DMS 273 (cell line): ENCODE data around the gene PHOSPHO1.
"Not testable (repeated sequence)": the region's sequence is repeated elsewhere in the genome, so short reads cannot be mapped to it uniquely, and the experiment has no call there.

Source experiments
- DNase-seq: peaks from one replicate; lab custom pipeline; 2025; ENCODE audit not compliant: unreplicated experiment; lab: John Stamatoyannopoulos, UW

Gene PHOSPHO1, protein sequence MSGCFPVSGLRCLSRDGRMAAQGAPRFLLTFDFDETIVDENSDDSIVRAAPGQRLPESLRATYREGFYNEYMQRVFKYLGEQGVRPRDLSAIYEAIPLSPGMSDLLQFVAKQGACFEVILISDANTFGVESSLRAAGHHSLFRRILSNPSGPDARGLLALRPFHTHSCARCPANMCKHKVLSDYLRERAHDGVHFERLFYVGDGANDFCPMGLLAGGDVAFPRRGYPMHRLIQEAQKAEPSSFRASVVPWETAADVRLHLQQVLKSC

DNA sequence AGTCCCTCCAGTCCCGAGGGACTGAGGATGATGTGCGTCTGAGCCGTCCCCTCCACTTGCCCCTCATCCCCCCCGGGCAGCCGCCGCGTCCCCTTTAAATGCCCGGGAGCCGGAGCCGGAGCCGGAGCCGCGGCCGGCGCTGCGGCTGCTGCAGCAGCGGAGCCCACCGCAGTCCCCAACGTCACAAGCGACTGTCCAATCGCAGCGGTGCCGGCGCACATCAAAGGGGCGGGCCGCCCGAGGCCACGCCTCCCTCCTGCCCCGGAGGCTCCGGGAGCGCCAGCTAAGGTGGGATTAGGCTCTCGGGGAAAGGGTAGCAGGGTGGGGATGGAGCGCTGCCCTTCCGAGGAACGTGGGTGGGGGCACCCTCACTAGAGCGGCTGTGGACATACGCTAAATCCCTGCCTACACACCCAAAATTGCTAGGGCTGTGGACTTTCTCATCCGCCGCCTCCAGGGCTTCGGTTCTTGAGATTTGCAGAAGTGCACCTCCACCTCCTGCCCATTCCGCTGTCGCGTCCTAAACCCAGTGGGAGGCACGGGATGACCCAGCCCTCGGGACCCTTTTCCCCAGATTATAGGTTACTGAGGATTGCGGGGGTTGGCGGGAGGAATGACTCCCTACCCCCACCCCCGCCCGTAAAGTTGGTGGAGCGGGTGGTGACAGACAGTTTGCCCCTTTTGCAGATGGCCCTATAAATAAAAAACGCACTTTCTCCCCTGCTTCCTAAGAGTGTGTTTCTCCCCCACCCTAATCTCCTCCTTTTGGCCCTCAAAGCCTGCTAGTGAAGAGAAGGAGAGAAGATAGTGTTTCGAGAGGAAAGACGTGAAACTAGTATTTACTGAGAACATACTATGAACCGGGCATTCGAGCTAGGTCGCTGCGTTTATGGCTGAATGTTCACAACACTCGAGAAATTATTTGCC lies at the start of gene PHOSPHO1:
Gene PHOSPHO1, minus strand, starts transcription at position 152 of the 927 bp plus-strand sequence. CDS start 4,096 bp downstream, outside the sequence.
- peak; percentile 91 for DNase-seq

DNA sequence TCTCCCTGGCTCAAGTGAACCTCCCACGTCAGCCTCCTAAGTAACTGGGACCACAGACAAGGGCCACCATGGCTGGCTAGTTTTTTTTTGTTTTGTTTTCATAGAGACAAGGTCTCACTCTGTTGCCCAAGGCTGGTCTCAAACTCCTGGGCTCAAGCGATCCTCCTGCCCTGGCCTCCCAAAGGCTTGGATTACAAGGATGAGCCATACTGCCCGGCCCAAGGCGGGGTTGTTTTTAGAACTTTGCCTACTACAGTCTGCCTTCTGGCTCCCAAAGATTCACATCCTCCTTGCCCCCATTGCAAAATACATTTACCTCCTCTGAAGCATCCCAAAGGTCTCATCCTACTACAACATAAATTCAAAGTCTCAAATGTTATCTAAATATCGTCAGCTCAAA lies 49.5 kb upstream of the PHOSPHO1 start:
- no peak for DNase-seq

DNA sequence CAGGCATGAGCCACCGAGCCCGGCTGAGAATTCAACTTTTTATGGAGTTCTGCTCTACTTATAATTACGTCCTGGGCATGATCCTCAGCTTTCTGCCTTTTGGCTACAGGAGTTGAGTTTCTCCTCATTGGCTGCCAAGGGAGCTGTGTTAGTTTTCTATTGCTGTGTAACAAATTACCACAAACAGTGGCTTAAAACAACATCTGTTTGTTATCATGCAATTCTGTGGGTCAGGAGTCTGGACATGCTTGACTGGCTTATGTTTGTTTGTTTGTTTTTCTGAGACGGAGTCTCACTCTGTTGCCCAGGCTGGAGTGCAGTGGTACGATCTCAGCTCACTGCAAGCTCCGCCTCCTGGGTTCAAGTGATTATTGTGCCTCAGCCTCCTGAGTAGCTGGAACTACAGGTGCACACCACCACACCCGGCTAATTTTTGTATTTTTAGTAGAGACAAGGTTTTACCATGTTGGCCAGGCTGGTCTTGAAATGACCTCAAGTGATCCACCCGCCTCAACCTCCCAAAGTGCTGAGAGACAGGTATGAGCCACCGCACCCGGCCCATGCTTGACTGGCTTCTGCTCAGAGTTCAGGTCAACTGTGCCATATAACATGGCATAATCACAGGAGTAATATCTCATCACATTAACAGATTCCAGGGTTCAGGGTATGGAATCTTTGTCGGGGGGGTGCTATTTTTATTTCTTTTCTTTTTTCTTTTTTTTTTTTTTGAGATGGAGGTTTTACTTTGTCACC lies 48.9 kb upstream of the PHOSPHO1 start:
- not testable (repeated sequence) for DNase-seq

DNA sequence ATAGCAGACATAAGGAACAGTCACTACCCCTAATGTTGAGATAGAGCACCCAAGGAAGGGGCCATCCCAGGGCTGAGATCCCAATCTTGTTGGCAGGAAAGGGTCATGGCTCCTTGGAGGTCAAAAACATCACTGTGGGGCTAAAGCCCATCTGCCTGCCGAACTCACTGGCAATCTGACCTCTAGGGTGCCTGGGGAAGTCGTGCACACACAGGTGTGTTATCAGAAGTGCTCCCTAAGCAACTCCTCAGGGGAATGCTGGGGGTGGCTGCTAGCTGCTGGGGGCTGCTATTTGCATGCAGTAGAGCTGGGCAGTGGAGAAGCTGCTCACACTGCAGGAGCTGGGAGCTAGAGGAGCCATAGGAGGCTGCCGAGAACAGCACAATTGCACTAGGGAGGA lies 47.5 kb upstream of the PHOSPHO1 start:
- no peak for DNase-seq

DNA sequence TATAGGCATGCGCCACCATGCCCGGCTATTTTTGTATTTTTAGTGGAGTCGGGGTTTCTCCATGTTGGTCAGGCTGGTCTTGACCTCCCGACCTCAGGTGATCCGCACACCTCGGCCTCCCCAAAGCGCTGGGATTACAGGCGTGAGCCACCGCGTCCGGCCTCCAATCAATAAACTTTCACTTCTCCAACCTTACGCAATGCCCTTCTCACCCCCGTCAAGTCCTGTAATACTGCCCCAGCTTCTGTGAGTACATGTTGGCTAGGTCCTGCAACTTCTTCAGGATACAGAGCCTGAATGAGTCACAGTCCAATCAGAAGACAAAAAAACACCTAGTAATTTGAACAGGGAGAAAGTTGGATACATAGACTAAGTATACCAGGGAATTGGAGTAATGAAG lies 47.1 kb upstream of the PHOSPHO1 start:
- no peak for DNase-seq

DNA sequence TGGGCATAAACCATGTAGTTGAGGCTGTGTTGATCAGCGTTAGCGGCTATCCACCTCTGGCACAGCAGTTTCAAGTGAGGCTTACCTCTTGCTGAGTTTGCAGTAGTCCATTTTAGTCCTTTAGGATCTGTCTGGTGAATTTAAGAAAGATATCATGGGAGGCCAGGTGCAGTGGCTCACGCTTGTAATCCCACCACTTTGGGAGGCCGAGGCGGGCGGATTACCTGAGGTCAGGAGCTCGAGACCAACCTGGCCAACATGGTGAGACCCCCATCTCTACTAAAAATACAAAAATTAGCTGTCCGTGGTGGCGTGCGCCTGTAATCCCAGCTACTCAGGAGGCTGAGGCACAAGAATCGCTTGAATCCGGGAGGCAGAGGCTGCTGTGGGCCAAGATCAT lies 45.4 kb upstream of the PHOSPHO1 start:
- DNase-seq: not testable (repeated sequence)

DNA sequence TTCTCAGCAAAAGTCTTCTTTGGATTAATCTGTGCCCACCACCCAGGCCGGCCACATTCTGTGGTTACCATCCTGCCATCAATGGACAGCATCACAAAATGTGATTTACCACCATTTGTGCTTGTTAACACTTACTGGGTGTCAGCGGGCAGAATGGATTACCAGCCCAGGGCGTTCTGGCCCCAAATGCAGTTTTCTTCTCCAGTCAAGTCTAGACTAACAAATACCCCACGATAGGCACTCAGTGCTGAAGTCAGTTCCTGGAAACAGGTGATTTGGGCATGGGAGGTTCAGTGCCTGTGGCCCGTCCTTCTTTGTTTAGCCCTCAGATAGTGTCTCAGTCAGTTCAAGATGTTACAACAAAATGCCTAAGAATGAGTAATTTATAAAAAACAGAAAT lies 38.8 kb upstream of the PHOSPHO1 start:
- no peak for DNase-seq

DNA sequence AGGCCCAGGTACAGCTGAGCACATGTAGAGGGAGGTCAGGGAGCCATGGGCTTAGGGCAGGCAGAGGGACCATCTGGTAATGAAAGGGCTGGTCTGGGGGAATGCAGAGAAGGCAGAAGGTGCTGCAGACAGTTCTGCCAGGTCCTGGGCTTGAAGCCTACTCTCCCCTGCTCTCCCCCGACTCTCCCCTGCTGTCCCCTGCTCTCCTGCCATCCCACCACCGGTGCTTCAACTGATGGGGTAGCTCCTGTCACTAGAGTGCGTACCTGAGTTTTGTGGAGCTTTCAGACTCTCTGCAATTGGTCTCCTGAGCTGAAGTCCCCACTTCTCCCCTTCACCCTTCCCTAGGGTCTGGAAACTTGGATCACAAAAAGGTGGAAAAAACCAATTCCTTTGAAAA lies 37.3 kb upstream of the PHOSPHO1 start:
- DNase-seq: no peak

DNA sequence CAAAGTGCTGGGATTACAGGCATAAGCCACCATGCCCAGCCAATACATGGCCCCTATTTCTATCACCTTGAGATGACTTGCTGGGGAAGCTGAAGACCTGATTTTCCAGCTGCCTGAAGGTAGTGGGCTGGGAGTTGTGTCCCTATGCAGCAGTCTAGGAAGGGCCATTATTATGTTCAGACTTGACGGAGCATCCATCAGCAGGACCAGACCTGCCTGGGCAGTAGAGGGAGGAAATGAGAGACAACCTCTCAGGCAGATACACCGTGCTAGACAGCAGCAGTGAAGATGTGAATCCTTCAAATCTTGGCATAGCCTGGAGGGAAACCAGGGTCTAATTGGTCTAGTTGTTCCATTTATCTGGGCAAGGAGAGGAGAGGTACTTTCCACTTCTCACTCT lies 35.6 kb upstream of the PHOSPHO1 start:
- no peak for DNase-seq

DNA sequence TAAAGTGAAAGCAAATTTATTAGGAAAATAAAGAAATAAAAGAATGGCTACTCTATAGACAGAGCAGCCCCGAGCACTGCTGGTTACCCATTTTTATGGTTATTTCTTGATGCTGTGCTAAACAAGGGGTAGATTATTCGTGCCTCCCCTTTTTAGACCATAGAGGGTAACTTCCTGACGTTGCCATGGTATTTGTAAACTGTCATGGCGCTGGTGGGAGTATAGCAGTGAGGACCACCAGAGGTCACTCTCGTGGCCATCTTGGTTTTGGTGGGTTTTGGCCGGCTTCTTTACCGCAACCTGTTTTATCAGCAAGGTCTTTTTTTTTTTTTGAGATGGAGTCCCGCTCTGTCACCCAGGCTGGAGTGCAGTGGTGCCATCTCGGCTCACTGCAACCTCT lies 31.0 kb upstream of the PHOSPHO1 start:
- not testable (repeated sequence) for DNase-seq

DNA sequence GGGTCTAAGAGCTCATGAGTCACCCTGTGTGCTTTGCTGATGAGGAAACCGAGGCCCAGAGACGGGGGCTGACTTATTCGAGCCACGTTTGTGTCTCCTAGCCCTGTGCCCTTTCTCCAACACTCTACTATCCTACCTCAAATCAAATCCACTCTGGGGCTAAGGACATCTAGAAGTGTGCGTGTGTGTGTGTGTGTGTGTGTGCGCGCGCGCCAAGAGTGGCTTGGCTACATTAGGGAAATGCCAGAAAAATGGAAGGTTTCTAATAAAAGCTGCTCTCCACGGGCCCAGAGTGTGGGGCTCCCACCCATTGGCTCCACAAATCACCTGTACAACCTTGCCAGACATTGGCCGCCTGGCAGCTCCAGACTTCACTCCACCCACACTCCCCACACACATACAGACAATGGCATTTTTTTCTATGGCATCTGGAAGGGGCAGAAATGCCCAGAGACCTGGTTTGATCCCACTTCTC lies 30.3 kb upstream of the PHOSPHO1 start:
- no peak for DNase-seq

DNA sequence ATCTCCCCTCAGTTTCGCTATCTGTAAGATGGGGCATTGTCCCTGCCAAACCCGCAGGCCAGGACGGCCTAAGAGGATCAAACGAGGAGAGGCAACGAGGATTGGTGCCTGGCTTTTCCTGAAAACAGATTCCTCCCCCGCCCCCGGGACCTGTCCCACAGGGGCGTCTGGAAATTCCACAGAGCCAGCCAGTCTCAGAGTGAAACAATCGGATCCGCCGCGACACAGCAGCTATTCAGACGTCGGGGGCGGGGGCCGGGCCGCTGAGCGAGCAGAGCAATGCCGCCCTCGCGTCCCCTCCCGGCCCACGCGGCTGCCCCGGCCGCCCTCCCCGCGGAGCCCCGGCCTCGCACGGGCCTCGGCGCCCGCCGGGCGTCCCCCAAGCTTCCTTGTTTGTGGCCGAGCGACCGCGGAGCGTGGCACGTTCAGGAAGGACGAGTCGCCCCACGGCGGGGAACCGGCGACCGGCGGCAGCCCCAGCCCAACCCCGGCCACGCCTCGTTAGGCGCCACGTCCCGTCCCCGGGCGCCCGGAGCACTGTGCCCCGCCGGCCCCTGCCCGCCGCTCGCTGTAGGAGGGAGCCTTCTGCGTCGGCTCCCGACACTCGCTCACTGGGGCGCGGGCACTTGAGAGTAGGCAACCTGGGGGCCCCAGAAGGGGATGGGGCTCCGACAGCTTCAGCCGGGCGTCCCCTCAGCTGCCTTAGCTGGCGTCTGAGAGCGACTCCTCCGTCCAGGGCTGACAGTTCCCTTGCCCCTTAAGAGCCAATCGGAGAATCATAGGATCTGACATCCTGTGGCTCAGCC lies 29.6 kb upstream of the PHOSPHO1 start:
- DNase-seq: peak; percentile 58

DNA sequence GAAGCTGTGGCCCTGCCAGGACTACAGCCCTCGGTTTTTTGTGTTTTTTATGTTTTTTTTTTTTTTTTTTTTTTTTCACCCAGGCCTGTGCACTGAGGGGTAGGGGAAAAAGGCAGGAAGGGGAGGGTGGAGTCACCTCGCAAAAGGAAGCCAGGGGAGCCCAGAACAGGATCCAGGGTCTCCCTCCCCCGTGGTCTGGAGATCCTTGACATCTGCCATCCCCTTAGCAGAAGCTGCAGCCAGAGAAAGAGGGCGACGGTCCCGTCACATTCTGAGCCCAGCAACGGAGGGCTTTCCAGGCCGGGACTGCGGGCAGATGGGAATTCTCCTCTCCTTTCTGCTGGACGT lies 29.1 kb upstream of the PHOSPHO1 start:
- no peak for DNase-seq

DNA sequence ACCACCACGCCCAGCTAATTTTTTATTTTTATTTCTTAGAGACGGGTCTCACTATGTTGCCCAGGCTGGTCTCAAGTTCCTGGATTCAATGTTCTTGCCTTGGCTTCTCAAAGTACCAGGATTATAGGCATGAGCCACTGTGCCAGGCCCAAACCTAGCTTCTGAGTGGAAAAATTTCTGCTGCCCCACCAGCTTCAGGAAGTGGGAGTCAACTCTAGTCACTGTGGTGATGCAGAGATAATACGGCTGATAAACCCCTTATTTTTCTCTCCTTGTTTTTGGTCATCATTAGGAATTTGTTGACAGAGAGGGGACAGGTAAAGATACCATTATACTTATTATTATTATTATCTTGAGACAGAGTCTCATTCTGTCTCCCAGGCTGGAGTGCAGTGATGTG lies 27.8 kb upstream of the PHOSPHO1 start:
- DNase-seq: no peak

DNA sequence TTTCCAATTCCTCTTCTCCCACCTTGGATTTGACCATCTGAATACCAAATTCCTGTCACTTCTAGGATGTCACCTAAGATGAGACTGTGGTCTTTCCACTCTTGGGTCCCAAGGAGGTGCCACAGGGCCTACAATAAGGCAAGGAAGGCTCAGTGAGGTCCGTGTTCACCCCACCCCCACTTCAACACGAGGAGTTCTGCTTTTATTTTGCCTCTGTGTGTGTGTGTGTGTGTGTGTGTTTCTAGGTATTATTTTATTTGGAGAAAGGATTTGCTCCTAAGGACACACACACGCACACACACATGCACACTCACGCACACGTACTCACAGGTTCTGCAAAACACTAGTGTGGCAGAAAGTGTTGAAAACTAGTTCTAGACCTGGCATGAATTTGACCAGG lies 24.5 kb upstream of the PHOSPHO1 start:
- no peak for DNase-seq

DNA sequence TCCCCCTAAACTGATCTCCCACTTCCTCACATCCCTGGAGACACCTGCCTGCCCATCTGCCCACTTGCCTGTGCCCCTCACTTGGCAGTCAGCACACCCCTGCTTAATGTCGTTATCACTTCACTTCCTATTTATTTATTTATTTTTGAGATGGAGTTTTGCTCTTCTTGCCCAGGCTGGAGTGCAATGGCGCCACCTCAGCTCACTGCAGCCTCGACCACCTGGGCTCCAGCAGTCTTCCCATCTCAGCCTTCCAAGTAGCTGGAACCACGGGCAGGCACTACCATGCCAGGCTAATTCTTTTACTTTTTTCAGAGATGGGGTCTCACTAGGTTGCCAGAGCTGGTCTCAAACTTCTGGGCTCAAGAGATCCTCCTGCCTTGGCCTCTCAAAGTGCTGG lies 23.5 kb upstream of the PHOSPHO1 start:
- DNase-seq: no peak

DNA sequence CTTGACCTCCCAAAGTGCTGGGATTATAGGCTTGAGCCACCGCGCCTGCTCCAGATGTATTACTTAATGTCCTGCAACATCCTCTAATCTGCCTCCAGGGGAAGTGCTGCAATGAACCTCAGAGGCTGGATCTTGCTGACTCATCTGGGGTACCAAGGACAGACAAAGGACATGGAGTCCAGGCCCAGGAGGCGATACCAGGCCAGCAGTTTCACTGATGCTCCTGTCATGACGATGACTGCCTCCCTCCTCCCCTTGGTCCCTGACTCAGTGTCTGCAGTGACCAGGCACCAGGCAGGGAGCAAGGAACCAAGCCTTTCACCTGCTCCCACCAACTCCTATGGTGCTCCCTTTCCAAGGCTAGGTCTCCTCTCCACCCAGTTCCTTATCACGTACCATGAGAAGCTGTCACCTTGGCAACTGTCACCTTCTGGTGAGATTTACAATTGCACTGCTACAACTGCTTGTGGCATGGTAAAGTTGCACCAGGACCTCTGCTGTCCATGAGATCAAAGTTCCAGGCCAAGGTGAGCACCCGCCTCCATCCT lies 21.6 kb upstream of the PHOSPHO1 start:
- peak; percentile 18 for DNase-seq

DNA sequence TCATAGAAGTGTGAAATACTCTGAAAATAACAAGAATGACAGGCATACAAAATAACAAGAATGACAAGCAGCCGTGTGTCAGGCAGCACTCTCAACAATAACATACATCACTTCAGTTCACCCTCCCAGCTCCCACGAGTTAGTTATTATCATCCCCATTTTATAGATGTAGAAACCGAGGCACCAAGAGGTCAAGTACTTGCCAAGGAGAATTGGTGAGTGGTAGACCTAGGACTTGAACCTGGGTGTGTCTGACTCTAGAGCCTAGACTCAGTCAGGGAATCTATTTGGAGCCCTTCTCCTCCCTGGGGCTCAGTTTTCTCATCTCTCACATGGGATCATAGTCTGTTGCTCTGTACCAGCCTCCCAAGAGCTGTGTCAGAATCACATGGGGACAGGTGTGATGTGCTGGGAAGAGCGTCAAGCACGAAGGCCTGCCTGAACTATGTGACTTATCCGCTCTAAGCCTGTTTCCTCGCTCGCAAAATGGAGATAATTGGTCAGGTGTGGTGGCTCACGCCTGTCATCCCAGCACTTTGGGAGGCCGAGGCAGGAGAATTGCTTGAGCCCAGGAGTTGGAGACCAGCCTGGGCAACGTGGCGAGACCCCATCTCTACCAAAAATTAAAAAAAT lies 19.4 kb upstream of the PHOSPHO1 start:
- no peak for DNase-seq

DNA sequence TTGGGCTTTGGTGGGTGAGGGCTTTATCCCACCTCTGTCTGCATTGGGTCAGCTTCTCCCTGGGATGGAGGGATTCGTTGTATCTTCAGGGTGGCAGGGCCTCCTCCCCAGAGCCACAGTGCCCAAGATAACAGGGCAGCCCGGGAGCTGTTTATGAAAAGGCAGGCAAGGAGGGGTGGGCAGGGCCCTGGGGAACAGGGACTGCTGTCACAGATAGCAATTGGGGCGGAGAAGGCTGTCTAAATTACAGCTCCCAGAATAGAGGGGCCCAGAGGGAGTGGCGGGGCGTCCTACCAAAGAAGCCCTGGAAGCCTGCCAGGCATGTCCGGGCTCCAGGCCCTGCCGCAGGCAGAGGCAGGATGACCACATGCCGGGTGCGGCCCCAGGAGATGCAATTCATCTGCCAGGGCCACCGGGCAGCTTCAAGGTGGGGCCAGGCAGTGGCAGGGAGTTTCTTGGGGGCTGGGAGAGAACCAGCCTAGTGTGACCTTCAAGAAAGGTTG lies 18.8 kb upstream of the PHOSPHO1 start:
- peak; percentile 22 for DNase-seq

DNA sequence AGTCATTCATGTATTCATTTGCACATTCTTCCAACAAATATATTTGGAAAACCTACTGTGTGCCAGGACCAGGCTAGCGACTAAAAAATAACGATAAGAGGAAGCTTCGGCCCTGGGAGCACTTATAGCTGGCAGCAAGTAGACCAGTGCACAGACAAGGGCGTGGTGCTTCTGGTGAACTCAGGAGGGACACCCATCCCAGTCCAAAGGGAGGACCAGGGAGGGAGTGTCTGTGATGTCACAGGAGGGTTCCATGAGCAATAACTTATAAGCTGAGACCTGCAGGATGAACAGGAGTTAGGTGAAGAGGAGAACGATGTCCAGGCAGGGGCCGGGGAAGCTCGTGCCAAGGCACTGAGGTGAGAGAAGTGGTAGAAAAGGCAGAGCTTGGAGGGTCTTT lies 17.4 kb upstream of the PHOSPHO1 start:
- no peak for DNase-seq
